Measurements from ENCODE around the gene ZMYND8.

Gene ZMYND8

GRCh38 chr20:47230811-47231256 lies 125.7 kb downstream of the ZMYND8 start:
- H3K36me3 ChIP-seq (ENCODE audit: control insufficient read depth in 1 of 2, insufficient read depth in 2 of 2, low read length in 2 of 2): peaks cover 47 to 85% of the 10 kb centered on the region in 2 donors
- no peak overlapping the region for H3K27ac ChIP-seq (ENCODE audit: low read depth, low read length)
- no peaks in the 10 kb centered on the region for H3K4me1 ChIP-seq (ENCODE audit: control insufficient read depth in 1 of 2, insufficient read depth in 2 of 2, low read length in 2 of 2)
- no peaks in the 10 kb centered on the region for H3K9me3 ChIP-seq (ENCODE audit: control insufficient read depth in 1 of 2, low read length in 2 of 2)
- H3K27me3 ChIP-seq (ENCODE audit: control insufficient read depth in 1 of 2, insufficient read depth in 2 of 2, low read length in 2 of 2): no peaks in the 10 kb centered on the region
- no peak overlapping the region for H3K4me3 ChIP-seq (ENCODE audit: low read depth in 1 of 2, low read length in 2 of 2)
- H3K9ac ChIP-seq (ENCODE audit: low read depth in 1 of 2, low read length in 2 of 2): no peak overlapping the region

- Histone ChIP-seq H3K36me3 (ENCODE audit: control insufficient read depth in 1 of 2, insufficient read depth in 2 of 2, low read length in 2 of 2) (peaks cover 45 to 80% of the 10 kb centered on the region in 2 donors), H3K27ac (ENCODE audit: low read depth, low read length) (no peak overlapping the region), H3K9ac (ENCODE audit: low read depth in 1 of 2, low read length in 2 of 2) (no peak overlapping the region), H3K4me3 (ENCODE audit: low read depth in 1 of 2, low read length in 2 of 2) (no peak overlapping the region), H3K27me3 (ENCODE audit: control insufficient read depth in 1 of 2, insufficient read depth in 2 of 2, low read length in 2 of 2) (no peaks in the 10 kb centered on the region), H3K9me3 (ENCODE audit: control insufficient read depth in 1 of 2, low read length in 2 of 2) (no peaks in the 10 kb centered on the region), H3K4me1 (ENCODE audit: control insufficient read depth in 1 of 2, insufficient read depth in 2 of 2, low read length in 2 of 2) (no peaks in the 10 kb centered on the region)
Measured at GRCh38 chr20:47228654-47229053, 127.8 kb downstream of the ZMYND8 start.

GRCh38 chr20:47227576-47227975 lies 128.9 kb downstream of the ZMYND8 start:
- Histone ChIP-seq H3K4me3 (ENCODE audit: low read depth in 1 of 2, low read length in 2 of 2) (no peak overlapping the region), H3K27me3 (ENCODE audit: control insufficient read depth in 1 of 2, insufficient read depth in 2 of 2, low read length in 2 of 2) (no peaks in the 10 kb centered on the region), H3K9me3 (ENCODE audit: control insufficient read depth in 1 of 2, low read length in 2 of 2) (no peaks in the 10 kb centered on the region), H3K27ac (ENCODE audit: low read depth, low read length) (no peak overlapping the region), H3K9ac (ENCODE audit: low read depth in 1 of 2, low read length in 2 of 2) (no peak overlapping the region), H3K4me1 (ENCODE audit: control insufficient read depth in 1 of 2, insufficient read depth in 2 of 2, low read length in 2 of 2) (no peaks in the 10 kb centered on the region), H3K36me3 (ENCODE audit: control insufficient read depth in 1 of 2, insufficient read depth in 2 of 2, low read length in 2 of 2) (peaks cover 42 to 78% of the 10 kb centered on the region in 2 donors)

GRCh38 chr20:47227119-47227518 lies 129.4 kb downstream of the ZMYND8 start:
- H3K36me3 ChIP-seq (ENCODE audit: control insufficient read depth in 1 of 2, insufficient read depth in 2 of 2, low read length in 2 of 2): peaks cover 45 to 79% of the 10 kb centered on the region in 2 donors
- no peaks in the 10 kb centered on the region for H3K9me3 ChIP-seq (ENCODE audit: control insufficient read depth in 1 of 2, low read length in 2 of 2)
- H3K27ac ChIP-seq (ENCODE audit: low read depth, low read length): no peak overlapping the region
- H3K4me3 ChIP-seq (ENCODE audit: low read depth in 1 of 2, low read length in 2 of 2): no peak overlapping the region
- H3K4me1 ChIP-seq (ENCODE audit: control insufficient read depth in 1 of 2, insufficient read depth in 2 of 2, low read length in 2 of 2): no peaks in the 10 kb centered on the region
- H3K9ac ChIP-seq (ENCODE audit: low read depth in 1 of 2, low read length in 2 of 2): no peak overlapping the region
- H3K27me3 ChIP-seq (ENCODE audit: control insufficient read depth in 1 of 2, insufficient read depth in 2 of 2, low read length in 2 of 2): no peaks in the 10 kb centered on the region

- Histone ChIP-seq H3K36me3 (ENCODE audit: control insufficient read depth in 1 of 2, insufficient read depth in 2 of 2, low read length in 2 of 2) (peaks cover 49 to 80% of the 10 kb centered on the region in 2 donors), H3K9me3 (ENCODE audit: control insufficient read depth in 1 of 2, low read length in 2 of 2) (no peaks in the 10 kb centered on the region), H3K27me3 (ENCODE audit: control insufficient read depth in 1 of 2, insufficient read depth in 2 of 2, low read length in 2 of 2) (no peaks in the 10 kb centered on the region)
Measured at GRCh38 chr20:47225458-47225857, 131.0 kb downstream of the ZMYND8 start.

GRCh38 chr20:47224857-47225256 lies 131.6 kb downstream of the ZMYND8 start:
- H3K4me3 ChIP-seq (ENCODE audit: low read depth in 1 of 2, low read length in 2 of 2): no peak overlapping the region
- H3K27ac ChIP-seq (ENCODE audit: low read depth, low read length): no peak overlapping the region
- H3K27me3 ChIP-seq (ENCODE audit: control insufficient read depth in 1 of 2, insufficient read depth in 2 of 2, low read length in 2 of 2): no peaks in the 10 kb centered on the region
- no peaks in the 10 kb centered on the region for H3K4me1 ChIP-seq (ENCODE audit: control insufficient read depth in 1 of 2, insufficient read depth in 2 of 2, low read length in 2 of 2)
- H3K9me3 ChIP-seq (ENCODE audit: control insufficient read depth in 1 of 2, low read length in 2 of 2): no peaks in the 10 kb centered on the region
- peaks cover 47 to 83% of the 10 kb centered on the region in 2 donors for H3K36me3 ChIP-seq (ENCODE audit: control insufficient read depth in 1 of 2, insufficient read depth in 2 of 2, low read length in 2 of 2)
- H3K9ac ChIP-seq (ENCODE audit: low read depth in 1 of 2, low read length in 2 of 2): no peak overlapping the region

More at GRCh38 chr20:47225458-47225857, 131.0 kb downstream of the ZMYND8 start:
- Histone ChIP-seq H3K9ac (ENCODE audit: low read depth in 1 of 2, low read length in 2 of 2) (no peak overlapping the region), H3K4me1 (ENCODE audit: control insufficient read depth in 1 of 2, insufficient read depth in 2 of 2, low read length in 2 of 2) (no peaks in the 10 kb centered on the region), H3K4me3 (ENCODE audit: low read depth in 1 of 2, low read length in 2 of 2) (no peak overlapping the region), H3K27ac (ENCODE audit: low read depth, low read length) (no peak overlapping the region)

GRCh38 chr20:47224300-47224791 lies 132.2 kb downstream of the ZMYND8 start:
- no peak overlapping the region for H3K27ac ChIP-seq (ENCODE audit: low read depth, low read length)

GRCh38 chr20:47223896-47224295 lies 132.6 kb downstream of the ZMYND8 start:
- H3K27me3 ChIP-seq (ENCODE audit: control insufficient read depth in 1 of 2, insufficient read depth in 2 of 2, low read length in 2 of 2): no peaks in the 10 kb centered on the region
- no peak overlapping the region for H3K4me3 ChIP-seq (ENCODE audit: low read depth in 1 of 2, low read length in 2 of 2)
- no peak overlapping the region for H3K9ac ChIP-seq (ENCODE audit: low read depth in 1 of 2, low read length in 2 of 2)
- peaks cover 39 to 79% of the 10 kb centered on the region in 2 donors for H3K36me3 ChIP-seq (ENCODE audit: control insufficient read depth in 1 of 2, insufficient read depth in 2 of 2, low read length in 2 of 2)
- H3K9me3 ChIP-seq (ENCODE audit: control insufficient read depth in 1 of 2, low read length in 2 of 2): no peaks in the 10 kb centered on the region
- H3K4me1 ChIP-seq (ENCODE audit: control insufficient read depth in 1 of 2, insufficient read depth in 2 of 2, low read length in 2 of 2): no peaks in the 10 kb centered on the region
- no peak overlapping the region for H3K27ac ChIP-seq (ENCODE audit: low read depth, low read length)

More at GRCh38 chr20:47224300-47224791, 132.2 kb downstream of the ZMYND8 start:
- Histone ChIP-seq H3K36me3 (ENCODE audit: control insufficient read depth in 1 of 2, insufficient read depth in 2 of 2, low read length in 2 of 2) (peaks cover 42 to 83% of the 10 kb centered on the region in 2 donors), H3K9ac (ENCODE audit: low read depth in 1 of 2, low read length in 2 of 2) (no peak overlapping the region), H3K4me3 (ENCODE audit: low read depth in 1 of 2, low read length in 2 of 2) (no peak overlapping the region), H3K27me3 (ENCODE audit: control insufficient read depth in 1 of 2, insufficient read depth in 2 of 2, low read length in 2 of 2) (no peaks in the 10 kb centered on the region), H3K9me3 (ENCODE audit: control insufficient read depth in 1 of 2, low read length in 2 of 2) (no peaks in the 10 kb centered on the region), H3K4me1 (ENCODE audit: control insufficient read depth in 1 of 2, insufficient read depth in 2 of 2, low read length in 2 of 2) (no peaks in the 10 kb centered on the region)

- H3K9me3 ChIP-seq (ENCODE audit: control insufficient read depth in 1 of 2, low read length in 2 of 2): no peaks in the 10 kb centered on the region
- no peak overlapping the region for H3K9ac ChIP-seq (ENCODE audit: low read depth in 1 of 2, low read length in 2 of 2)
- no peaks in the 10 kb centered on the region for H3K27me3 ChIP-seq (ENCODE audit: control insufficient read depth in 1 of 2, insufficient read depth in 2 of 2, low read length in 2 of 2)
- no peak overlapping the region for H3K27ac ChIP-seq (ENCODE audit: low read depth, low read length)
- H3K4me1 ChIP-seq (ENCODE audit: control insufficient read depth in 1 of 2, insufficient read depth in 2 of 2, low read length in 2 of 2): no peaks in the 10 kb centered on the region
- peaks cover 38 to 80% of the 10 kb centered on the region in 2 donors for H3K36me3 ChIP-seq (ENCODE audit: control insufficient read depth in 1 of 2, insufficient read depth in 2 of 2, low read length in 2 of 2)
- H3K4me3 ChIP-seq (ENCODE audit: low read depth in 1 of 2, low read length in 2 of 2): no peak overlapping the region
Measured at GRCh38 chr20:47222468-47223119, 133.9 kb downstream of the ZMYND8 start.

GRCh38 chr20:47221036-47221625 lies 135.4 kb downstream of the ZMYND8 start:
- no peaks in the 10 kb centered on the region for H3K4me1 ChIP-seq (ENCODE audit: control insufficient read depth in 1 of 2, insufficient read depth in 2 of 2, low read length in 2 of 2)
- H3K4me3 ChIP-seq (ENCODE audit: low read depth in 1 of 2, low read length in 2 of 2): no peak overlapping the region
- peaks cover 34 to 77% of the 10 kb centered on the region in 2 donors for H3K36me3 ChIP-seq (ENCODE audit: control insufficient read depth in 1 of 2, insufficient read depth in 2 of 2, low read length in 2 of 2)

More at GRCh38 chr20:47221036-47221625, 135.4 kb downstream of the ZMYND8 start:
- Histone ChIP-seq H3K27me3 (ENCODE audit: control insufficient read depth in 1 of 2, insufficient read depth in 2 of 2, low read length in 2 of 2) (no peaks in the 10 kb centered on the region), H3K9me3 (ENCODE audit: control insufficient read depth in 1 of 2, low read length in 2 of 2) (no peaks in the 10 kb centered on the region), H3K9ac (ENCODE audit: low read depth in 1 of 2, low read length in 2 of 2) (no peak overlapping the region), H3K27ac (ENCODE audit: low read depth, low read length) (no peak overlapping the region)
